Endothelial cell of umbilical vein (primary cell): ENCODE measurements around the gene DRC1.

Experiments used
- EZH2 ChIP-seq: IDR thresholded peaks from 2 replicates; pipeline ENCODE4 v1.6.1; 2012; ENCODE audit warnings: borderline replicate concordance, low read depth, mild to moderate bottlenecking, moderate library complexity, low read length, inconsistent platforms; ENCODE audit not compliant: severe bottlenecking
- MAX ChIP-seq: IDR thresholded peaks from 2 replicates; pipeline ENCODE4 v1.6.1; 2011; ENCODE audit not compliant: insufficient read depth, insufficient read length
- POLR2A ChIP-seq: IDR thresholded peaks from 2 replicates; pipeline ENCODE4 v1.6.1; 2012; ENCODE audit warnings: low read depth, mild to moderate bottlenecking, control low read depth, low read length

GRCh38 chr2:26500406-26500805 lies 98.7 kb downstream of the DRC1 start:
- TF ChIP-seq POLR2A = no peak
- TF ChIP-seq MAX = no peak
- no peak for TF ChIP-seq EZH2
